ENCODE measurements around the gene RASL12.

GRCh38 chr15:65038836-65039235, 29.0 kb downstream of the RASL12 start:
- TF ChIP-seq GATA2 (IDR thresholded peaks at IDR 0.05; ENCODE audit: low read depth, low read length): no peak
- no peak for TF ChIP-seq GATA3 (IDR thresholded peaks at IDR 0.05; ENCODE audit: low read depth, low read length)
